WTC11 (cell line): ENCODE data around the gene CD84. TPM values are rescaled to one million over a fixed set of nuclear protein-coding genes. Genes with fewer than 3 reads are reported as not detected.

Experiments used
- ATAC-seq: fragments of 200-7000 bp; cut with Tn5 transposase; 2 replicates; pipeline ENCODE4 v1.10.0; 2021; ENCODE audit warnings: mild to moderate bottlenecking, moderate library complexity
- CTCF ChIA-PET: fragments of 300-600 bp; sonication (Branson Sonifier 250); formaldehyde crosslinking; loops from one replicate; lab custom pipeline; 2021; ENCODE audit warnings: antibody characterized with exemption; lab: Charles Lee
- POLR2A ChIA-PET: fragments of 350-600 bp; sonication (Branson Sonifier 250); formaldehyde crosslinking; loops from one replicate; lab custom pipeline; 2021; ENCODE audit warnings: antibody characterized with exemption; lab: Charles Lee
- DNase-seq: peaks from one replicate; pipeline ENCODE4 v3.0.0; 2021; ENCODE audit warnings: low spot score
- H3K27ac Mint-ChIP-seq: 2 replicates; pipeline ENCODE4 v1.8.0; 2021; ENCODE audit warnings: mixed read lengths
- H3K27me3 Mint-ChIP-seq: 2 replicates; pipeline ENCODE4 v1.8.0; 2021; ENCODE audit warnings: low read depth, mild to moderate bottlenecking, moderate library complexity, mixed read lengths
- H3K36me3 Mint-ChIP-seq: 2 replicates; pipeline ENCODE4 v1.8.0; 2021; ENCODE audit warnings: mixed read lengths
- H3K4me1 Mint-ChIP-seq: 2 replicates; pipeline ENCODE4 v1.8.0; 2022; ENCODE audit warnings: mixed read lengths
- H3K4me3 Mint-ChIP-seq: 2 replicates; pipeline ENCODE4 v1.8.0; 2021; ENCODE audit warnings: mild to moderate bottlenecking, moderate library complexity, mixed read lengths
- H3K9me3 Mint-ChIP-seq: 2 replicates; pipeline ENCODE4 v1.8.0; 2021; ENCODE audit warnings: mixed read lengths
- CREM ChIP-seq: sonication (generic); formaldehyde crosslinking; IDR thresholded peaks from 2 replicates; pipeline ENCODE4 v1.8.1; 2022; ENCODE audit warnings: mild to moderate bottlenecking, missing genetic modification reagents, moderate library complexity
- EMX1 ChIP-seq: fragments of 250-450 bp; sonication (Bioruptor Pico); IDR thresholded peaks from 2 replicates; pipeline ENCODE4 v1.8.0; 2021; ENCODE audit warnings: mild to moderate bottlenecking
- ETV6 ChIP-seq: sonication (generic); formaldehyde crosslinking; IDR thresholded peaks from 2 replicates; pipeline ENCODE4 v1.8.1; 2022; ENCODE audit warnings: mild to moderate bottlenecking, missing genetic modification reagents
- GABPB1 ChIP-seq: sonication (generic); formaldehyde crosslinking; IDR thresholded peaks from 2 replicates; pipeline ENCODE4 v1.8.1; 2023; ENCODE audit warnings: mild to moderate bottlenecking, missing genetic modification reagents
- GTF2I ChIP-seq: fragments of 250-450 bp; sonication (Bioruptor Pico); conservative IDR thresholded peaks from 2 replicates; pipeline ENCODE4 v1.4.0; 2021; ENCODE audit warnings: mild to moderate bottlenecking
- HMGA2 ChIP-seq: fragments of 250-450 bp; sonication (Bioruptor Pico); IDR thresholded peaks from 2 replicates; pipeline ENCODE4 v1.4.0; 2021; ENCODE audit warnings: mild to moderate bottlenecking, moderate library complexity
- MXD4 ChIP-seq: fragments of 250-450 bp; sonication (Bioruptor Pico); IDR thresholded peaks from 2 replicates; pipeline ENCODE4 v1.8.0; 2021; ENCODE audit warnings: mild to moderate bottlenecking, moderate library complexity, borderline replicate concordance
- NR2C2 ChIP-seq: sonication (generic); formaldehyde crosslinking; IDR thresholded peaks from 2 replicates; pipeline ENCODE4 v1.8.0; 2022; ENCODE audit warnings: mild to moderate bottlenecking, missing genetic modification reagents
- RORB ChIP-seq: fragments of 250-450 bp; sonication (Bioruptor Pico); IDR thresholded peaks from 2 replicates; pipeline ENCODE4 v1.9.0; 2021; ENCODE audit warnings: mild to moderate bottlenecking
- SMAD4 ChIP-seq: sonication (generic); formaldehyde crosslinking; IDR thresholded peaks from 2 replicates; pipeline ENCODE4 v1.8.0; 2022; ENCODE audit warnings: mild to moderate bottlenecking, missing genetic modification reagents
- TP53 ChIP-seq: sonication (generic); formaldehyde crosslinking; IDR thresholded peaks from 2 replicates; pipeline ENCODE4 v1.8.1; 2023; ENCODE audit warnings: mild to moderate bottlenecking, missing genetic modification reagents
- ZNF121 ChIP-seq: sonication (generic); formaldehyde crosslinking; IDR thresholded peaks from 2 replicates; pipeline ENCODE4 v1.8.0; 2023; ENCODE audit warnings: missing genetic modification reagents
- ZNF232 ChIP-seq: sonication (generic); formaldehyde crosslinking; IDR thresholded peaks from 2 replicates; pipeline ENCODE4 v1.8.0; 2022; ENCODE audit warnings: mild to moderate bottlenecking, missing genetic modification reagents
- total RNA-seq: library from RNA; stranded (reverse); gene quantifications from 3 replicates; pipeline ENCODE4 v1.2.3, GENCODE V29; 2021
- TF ChIP-seq, protein P1 (sequence below): sonication (generic); formaldehyde crosslinking; IDR thresholded peaks from 2 replicates; pipeline ENCODE4 v1.8.1; 2022; ENCODE audit warnings: low read depth, mild to moderate bottlenecking, moderate library complexity, missing genetic modification reagents, borderline replicate concordance
- TF ChIP-seq, protein P2 (sequence below): sonication (generic); formaldehyde crosslinking; IDR thresholded peaks from 2 replicates; pipeline ENCODE4 v1.8.1; 2023; ENCODE audit warnings: mild to moderate bottlenecking, missing genetic modification reagents, moderate library complexity
- TF ChIP-seq, protein P3 (sequence below): sonication (generic); formaldehyde crosslinking; IDR thresholded peaks from 2 replicates; pipeline ENCODE4 v1.8.0; 2022; ENCODE audit warnings: mild to moderate bottlenecking, missing genetic modification reagents
- TF ChIP-seq, protein P4 (sequence below): sonication (generic); formaldehyde crosslinking; IDR thresholded peaks from 2 replicates; pipeline ENCODE4 v1.8.1; 2022; ENCODE audit warnings: missing genetic modification reagents, borderline replicate concordance
- TF ChIP-seq, protein P5 (sequence below): sonication (generic); formaldehyde crosslinking; IDR thresholded peaks from 2 replicates; pipeline ENCODE4 v1.8.0; 2022; ENCODE audit warnings: missing genetic modification reagents
- TF ChIP-seq, protein P6 (sequence below): fragments of 250-450 bp; sonication (Bioruptor Pico); IDR thresholded peaks from 2 replicates; pipeline ENCODE4 v1.9.0; 2021; ENCODE audit warnings: mild to moderate bottlenecking, borderline replicate concordance
- TF ChIP-seq, protein P7 (sequence below): sonication (generic); formaldehyde crosslinking; IDR thresholded peaks from 2 replicates; pipeline ENCODE4 v1.8.1; 2023; ENCODE audit warnings: mild to moderate bottlenecking, moderate library complexity, missing genetic modification reagents

Gene CD84
- total RNA-seq, 1 experiment from 2014 or later = 0.17 TPM

DNA sequence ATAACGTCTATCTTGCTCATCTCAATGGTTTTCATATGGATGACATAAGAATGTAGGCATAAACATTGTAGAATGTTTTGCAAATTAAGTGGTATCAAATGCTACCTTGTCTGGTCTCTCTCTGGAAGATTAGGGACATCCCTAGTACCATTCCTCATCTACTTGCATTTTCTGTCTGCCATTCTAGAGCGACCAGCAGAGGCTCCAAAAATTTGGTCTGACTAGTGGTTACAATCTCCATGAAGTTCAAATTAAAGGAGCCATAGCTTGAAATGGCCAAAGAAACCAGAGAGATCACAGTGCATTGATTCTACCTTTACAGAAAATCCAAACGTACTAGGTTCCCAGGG, 1.1 kb downstream of the CD84 start:
- peaks cover 4% of the 10 kb centered on the region for H3K9me3 Mint-ChIP-seq

DNA sequence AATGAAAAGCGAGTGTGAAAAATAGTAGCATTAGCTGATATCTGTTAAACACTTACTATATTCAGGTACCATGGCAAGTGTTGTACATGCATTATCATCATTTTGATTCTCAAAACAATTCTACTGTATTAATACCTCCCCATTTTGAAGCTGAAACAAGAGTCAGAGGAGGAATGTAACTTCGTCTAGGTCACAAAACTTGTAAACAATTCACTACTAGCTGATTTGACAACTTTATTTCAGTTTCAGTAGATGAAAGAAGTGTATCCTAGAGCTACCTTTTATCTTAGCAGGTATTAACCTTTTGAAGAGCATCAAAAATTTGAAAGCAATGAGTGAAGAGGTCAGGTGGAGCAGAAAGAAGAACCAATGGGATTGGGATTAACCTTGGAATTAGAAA, 1.6 kb downstream of the CD84 start:
- no peaks in the 10 kb centered on the region for H3K9me3 Mint-ChIP-seq
- H3K27ac Mint-ChIP-seq = no peak overlapping the region
- H3K27me3 Mint-ChIP-seq = peaks cover 5% of the 10 kb centered on the region; the same call in 1 of the 2 replicates
- DNase-seq (no peak), ATAC-seq (no peak)
- no peaks in the 10 kb centered on the region for H3K4me1 Mint-ChIP-seq
- H3K4me3 Mint-ChIP-seq = no peak overlapping the region
- TF ChIP-seq MXD4 = no peak
- TF ChIP-seq, protein P1, sequence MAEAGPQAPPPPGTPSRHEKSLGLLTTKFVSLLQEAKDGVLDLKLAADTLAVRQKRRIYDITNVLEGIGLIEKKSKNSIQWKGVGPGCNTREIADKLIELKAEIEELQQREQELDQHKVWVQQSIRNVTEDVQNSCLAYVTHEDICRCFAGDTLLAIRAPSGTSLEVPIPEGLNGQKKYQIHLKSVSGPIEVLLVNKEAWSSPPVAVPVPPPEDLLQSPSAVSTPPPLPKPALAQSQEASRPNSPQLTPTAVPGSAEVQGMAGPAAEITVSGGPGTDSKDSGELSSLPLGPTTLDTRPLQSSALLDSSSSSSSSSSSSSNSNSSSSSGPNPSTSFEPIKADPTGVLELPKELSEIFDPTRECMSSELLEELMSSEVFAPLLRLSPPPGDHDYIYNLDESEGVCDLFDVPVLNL (CRISPR knock-in tag) = no peak
- no peak for TF ChIP-seq HMGA2 (CRISPR knock-in tag)
- TF ChIP-seq RORB = no peak
- no peak for TF ChIP-seq NR2C2 (CRISPR knock-in tag)
- no peak for TF ChIP-seq GTF2I
- TF ChIP-seq, protein P2, sequence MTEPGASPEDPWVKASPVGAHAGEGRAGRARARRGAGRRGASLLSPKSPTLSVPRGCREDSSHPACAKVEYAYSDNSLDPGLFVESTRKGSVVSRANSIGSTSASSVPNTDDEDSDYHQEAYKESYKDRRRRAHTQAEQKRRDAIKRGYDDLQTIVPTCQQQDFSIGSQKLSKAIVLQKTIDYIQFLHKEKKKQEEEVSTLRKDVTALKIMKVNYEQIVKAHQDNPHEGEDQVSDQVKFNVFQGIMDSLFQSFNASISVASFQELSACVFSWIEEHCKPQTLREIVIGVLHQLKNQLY (CRISPR knock-in tag) = no peak
- TF ChIP-seq, all 79 proteins: peak for 0
- CTCF ChIA-PET = interaction anchor here (0.6 kb wide), 1 partner anchor 11 kb away, joined by 3 read pairs; no protein-coding TSS in a partner anchor
- POLR2A ChIA-PET = no interaction called here
- H3K36me3 Mint-ChIP-seq = no peaks in the 10 kb centered on the region

More for the DNA sequence above, 1.1 kb downstream of the CD84 start:
- Mint-ChIP-seq H3K4me1 (no peaks in the 10 kb centered on the region), H3K27ac (no peak overlapping the region), H3K27me3 (peaks cover 5% of the 10 kb centered on the region; the same call in 1 of the 2 replicates), H3K36me3 (no peaks in the 10 kb centered on the region), H3K4me3 (no peak overlapping the region)
- TF ChIP-seq ZNF232 (CRISPR knock-in tag) = no peak
- no peak for TF ChIP-seq HMGA2 (CRISPR knock-in tag)
- TF ChIP-seq EMX1 (CRISPR knock-in tag) = no peak
- TF ChIP-seq CREM = no peak
- TF ChIP-seq, protein P3, sequence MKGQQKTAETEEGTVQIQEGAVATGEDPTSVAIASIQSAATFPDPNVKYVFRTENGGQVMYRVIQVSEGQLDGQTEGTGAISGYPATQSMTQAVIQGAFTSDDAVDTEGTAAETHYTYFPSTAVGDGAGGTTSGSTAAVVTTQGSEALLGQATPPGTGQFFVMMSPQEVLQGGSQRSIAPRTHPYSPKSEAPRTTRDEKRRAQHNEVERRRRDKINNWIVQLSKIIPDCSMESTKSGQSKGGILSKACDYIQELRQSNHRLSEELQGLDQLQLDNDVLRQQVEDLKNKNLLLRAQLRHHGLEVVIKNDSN (CRISPR knock-in tag) = no peak
- no peak for TF ChIP-seq ZNF121
- TF ChIP-seq GABPB1 (CRISPR knock-in tag) = no peak
- TF ChIP-seq ETV6 (CRISPR knock-in tag) = no peak
- TF ChIP-seq, protein P4, sequence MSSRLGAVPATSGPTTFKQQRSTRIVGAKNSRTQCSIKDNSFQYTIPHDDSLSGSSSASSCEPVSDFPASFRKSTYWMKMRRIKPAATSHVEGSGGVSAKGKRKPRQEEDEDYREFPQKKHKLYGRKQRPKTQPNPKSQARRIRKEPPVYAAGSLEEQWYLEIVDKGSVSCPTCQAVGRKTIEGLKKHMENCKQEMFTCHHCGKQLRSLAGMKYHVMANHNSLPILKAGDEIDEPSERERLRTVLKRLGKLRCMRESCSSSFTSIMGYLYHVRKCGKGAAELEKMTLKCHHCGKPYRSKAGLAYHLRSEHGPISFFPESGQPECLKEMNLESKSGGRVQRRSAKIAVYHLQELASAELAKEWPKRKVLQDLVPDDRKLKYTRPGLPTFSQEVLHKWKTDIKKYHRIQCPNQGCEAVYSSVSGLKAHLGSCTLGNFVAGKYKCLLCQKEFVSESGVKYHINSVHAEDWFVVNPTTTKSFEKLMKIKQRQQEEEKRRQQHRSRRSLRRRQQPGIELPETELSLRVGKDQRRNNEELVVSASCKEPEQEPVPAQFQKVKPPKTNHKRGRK (CRISPR knock-in tag) = no peak
- ATAC-seq (no peak), DNase-seq (no peak)
- POLR2A ChIA-PET = no interaction called here
- CTCF ChIA-PET = no interaction called here

DNA sequence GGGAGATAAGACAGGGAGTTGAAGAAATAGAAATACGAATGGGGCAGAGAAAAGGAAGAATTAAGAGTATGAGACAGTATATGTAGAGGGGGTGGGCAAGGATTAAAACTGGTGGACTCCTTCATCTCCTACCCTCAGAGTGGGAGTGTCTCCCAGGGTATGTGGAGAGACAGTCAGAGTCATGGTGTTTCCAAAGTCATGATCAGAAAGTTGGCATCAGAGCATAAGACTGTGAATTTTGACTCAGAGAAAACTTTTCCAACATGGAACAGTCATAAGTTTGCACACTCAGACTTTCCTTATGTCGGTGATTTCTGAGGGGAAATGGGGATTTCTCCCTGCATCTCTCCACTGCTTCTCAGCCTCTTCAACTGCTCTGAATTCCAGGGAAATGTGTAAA, 2.4 kb downstream of the CD84 start:
- DNase-seq = no peak
- CTCF ChIA-PET = interaction anchor here (0.6 kb wide), 1 partner anchor 12 kb away, joined by 3 read pairs; no protein-coding TSS in a partner anchor
- no peak overlapping the region for H3K27ac Mint-ChIP-seq
- TF ChIP-seq, protein P5, sequence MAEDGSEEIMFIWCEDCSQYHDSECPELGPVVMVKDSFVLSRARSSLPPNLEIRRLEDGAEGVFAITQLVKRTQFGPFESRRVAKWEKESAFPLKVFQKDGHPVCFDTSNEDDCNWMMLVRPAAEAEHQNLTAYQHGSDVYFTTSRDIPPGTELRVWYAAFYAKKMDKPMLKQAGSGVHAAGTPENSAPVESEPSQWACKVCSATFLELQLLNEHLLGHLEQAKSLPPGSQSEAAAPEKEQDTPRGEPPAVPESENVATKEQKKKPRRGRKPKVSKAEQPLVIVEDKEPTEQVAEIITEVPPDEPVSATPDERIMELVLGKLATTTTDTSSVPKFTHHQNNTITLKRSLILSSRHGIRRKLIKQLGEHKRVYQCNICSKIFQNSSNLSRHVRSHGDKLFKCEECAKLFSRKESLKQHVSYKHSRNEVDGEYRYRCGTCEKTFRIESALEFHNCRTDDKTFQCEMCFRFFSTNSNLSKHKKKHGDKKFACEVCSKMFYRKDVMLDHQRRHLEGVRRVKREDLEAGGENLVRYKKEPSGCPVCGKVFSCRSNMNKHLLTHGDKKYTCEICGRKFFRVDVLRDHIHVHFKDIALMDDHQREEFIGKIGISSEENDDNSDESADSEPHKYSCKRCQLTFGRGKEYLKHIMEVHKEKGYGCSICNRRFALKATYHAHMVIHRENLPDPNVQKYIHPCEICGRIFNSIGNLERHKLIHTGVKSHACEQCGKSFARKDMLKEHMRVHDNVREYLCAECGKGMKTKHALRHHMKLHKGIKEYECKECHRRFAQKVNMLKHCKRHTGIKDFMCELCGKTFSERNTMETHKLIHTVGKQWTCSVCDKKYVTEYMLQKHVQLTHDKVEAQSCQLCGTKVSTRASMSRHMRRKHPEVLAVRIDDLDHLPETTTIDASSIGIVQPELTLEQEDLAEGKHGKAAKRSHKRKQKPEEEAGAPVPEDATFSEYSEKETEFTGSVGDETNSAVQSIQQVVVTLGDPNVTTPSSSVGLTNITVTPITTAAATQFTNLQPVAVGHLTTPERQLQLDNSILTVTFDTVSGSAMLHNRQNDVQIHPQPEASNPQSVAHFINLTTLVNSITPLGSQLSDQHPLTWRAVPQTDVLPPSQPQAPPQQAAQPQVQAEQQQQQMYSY = no peak
- TF ChIP-seq, protein P6, sequence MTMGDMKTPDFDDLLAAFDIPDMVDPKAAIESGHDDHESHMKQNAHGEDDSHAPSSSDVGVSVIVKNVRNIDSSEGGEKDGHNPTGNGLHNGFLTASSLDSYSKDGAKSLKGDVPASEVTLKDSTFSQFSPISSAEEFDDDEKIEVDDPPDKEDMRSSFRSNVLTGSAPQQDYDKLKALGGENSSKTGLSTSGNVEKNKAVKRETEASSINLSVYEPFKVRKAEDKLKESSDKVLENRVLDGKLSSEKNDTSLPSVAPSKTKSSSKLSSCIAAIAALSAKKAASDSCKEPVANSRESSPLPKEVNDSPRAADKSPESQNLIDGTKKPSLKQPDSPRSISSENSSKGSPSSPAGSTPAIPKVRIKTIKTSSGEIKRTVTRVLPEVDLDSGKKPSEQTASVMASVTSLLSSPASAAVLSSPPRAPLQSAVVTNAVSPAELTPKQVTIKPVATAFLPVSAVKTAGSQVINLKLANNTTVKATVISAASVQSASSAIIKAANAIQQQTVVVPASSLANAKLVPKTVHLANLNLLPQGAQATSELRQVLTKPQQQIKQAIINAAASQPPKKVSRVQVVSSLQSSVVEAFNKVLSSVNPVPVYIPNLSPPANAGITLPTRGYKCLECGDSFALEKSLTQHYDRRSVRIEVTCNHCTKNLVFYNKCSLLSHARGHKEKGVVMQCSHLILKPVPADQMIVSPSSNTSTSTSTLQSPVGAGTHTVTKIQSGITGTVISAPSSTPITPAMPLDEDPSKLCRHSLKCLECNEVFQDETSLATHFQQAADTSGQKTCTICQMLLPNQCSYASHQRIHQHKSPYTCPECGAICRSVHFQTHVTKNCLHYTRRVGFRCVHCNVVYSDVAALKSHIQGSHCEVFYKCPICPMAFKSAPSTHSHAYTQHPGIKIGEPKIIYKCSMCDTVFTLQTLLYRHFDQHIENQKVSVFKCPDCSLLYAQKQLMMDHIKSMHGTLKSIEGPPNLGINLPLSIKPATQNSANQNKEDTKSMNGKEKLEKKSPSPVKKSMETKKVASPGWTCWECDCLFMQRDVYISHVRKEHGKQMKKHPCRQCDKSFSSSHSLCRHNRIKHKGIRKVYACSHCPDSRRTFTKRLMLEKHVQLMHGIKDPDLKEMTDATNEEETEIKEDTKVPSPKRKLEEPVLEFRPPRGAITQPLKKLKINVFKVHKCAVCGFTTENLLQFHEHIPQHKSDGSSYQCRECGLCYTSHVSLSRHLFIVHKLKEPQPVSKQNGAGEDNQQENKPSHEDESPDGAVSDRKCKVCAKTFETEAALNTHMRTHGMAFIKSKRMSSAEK (CRISPR knock-in tag) = no peak
- TF ChIP-seq TP53 (CRISPR knock-in tag) (no peak), SMAD4 (CRISPR knock-in tag) (no peak)
- TF ChIP-seq, protein P7, sequence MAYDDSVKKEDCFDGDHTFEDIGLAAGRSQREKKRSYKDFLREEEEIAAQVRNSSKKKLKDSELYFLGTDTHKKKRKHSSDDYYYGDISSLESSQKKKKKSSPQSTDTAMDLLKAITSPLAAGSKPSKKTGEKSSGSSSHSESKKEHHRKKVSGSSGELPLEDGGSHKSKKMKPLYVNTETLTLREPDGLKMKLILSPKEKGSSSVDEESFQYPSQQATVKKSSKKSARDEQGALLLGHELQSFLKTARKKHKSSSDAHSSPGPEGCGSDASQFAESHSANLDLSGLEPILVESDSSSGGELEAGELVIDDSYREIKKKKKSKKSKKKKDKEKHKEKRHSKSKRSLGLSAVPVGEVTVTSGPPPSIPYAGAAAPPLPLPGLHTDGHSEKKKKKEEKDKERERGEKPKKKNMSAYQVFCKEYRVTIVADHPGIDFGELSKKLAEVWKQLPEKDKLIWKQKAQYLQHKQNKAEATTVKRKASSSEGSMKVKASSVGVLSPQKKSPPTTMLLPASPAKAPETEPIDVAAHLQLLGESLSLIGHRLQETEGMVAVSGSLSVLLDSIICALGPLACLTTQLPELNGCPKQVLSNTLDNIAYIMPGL (CRISPR knock-in tag) = no peak

More for the DNA sequence above, 2.4 kb downstream of the CD84 start:
- ATAC-seq = no peak
- no peaks in the 10 kb centered on the region for H3K9me3 Mint-ChIP-seq
- H3K4me1 Mint-ChIP-seq = no peaks in the 10 kb centered on the region
- H3K27me3 Mint-ChIP-seq = peaks cover 5% of the 10 kb centered on the region; the same call in 1 of the 2 replicates
- POLR2A ChIA-PET = no interaction called here
- no peaks in the 10 kb centered on the region for H3K36me3 Mint-ChIP-seq
- no peak overlapping the region for H3K4me3 Mint-ChIP-seq
